ENCODE results near the gene C16orf74.
A peak's percentile ranks its signal among the peaks of the same experiment; 100 is the strongest.

DNA sequence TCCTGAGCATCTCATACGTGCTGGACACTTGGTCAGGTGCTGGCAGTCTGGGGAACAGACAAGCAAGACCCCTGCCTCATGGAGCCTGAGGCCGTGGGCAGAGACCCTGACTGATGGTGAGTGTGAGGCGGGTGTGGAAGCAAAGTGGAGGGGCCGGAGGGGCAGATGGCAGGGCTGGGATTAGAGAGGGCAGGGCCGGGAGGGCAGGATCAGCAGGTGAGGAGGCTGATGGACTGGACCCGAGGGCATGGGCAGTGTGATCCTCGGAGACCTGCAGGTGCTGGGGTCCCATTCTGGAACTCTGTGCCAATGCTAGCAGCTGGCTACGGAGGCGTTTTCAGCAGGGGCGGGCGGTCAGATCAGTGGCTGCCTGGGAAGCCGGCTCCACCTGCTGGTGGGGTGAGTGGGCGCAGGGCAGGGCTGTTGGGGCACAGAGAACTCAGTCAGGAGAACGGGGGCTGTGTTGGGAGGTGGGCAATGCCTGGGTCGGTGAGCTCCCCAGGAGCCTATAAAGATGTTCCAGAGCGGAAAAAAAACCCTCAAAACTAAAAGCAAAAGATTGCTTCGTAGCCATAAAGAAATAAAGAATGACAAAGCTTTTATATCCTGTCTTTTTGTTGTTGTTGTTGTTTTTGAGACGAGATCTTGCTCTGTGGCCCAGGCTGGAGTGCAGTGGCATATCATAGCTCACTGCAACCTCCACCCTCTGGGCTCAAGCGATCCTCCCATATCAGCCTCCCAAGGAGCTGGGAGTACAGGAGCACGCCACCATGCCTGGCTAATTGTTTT is 8.9 kb upstream of the C16orf74 start:
- no peak for TF ChIP-seq POLR2A (IDR thresholded peaks at IDR 0.05)
- TF ChIP-seq, protein P1, sequence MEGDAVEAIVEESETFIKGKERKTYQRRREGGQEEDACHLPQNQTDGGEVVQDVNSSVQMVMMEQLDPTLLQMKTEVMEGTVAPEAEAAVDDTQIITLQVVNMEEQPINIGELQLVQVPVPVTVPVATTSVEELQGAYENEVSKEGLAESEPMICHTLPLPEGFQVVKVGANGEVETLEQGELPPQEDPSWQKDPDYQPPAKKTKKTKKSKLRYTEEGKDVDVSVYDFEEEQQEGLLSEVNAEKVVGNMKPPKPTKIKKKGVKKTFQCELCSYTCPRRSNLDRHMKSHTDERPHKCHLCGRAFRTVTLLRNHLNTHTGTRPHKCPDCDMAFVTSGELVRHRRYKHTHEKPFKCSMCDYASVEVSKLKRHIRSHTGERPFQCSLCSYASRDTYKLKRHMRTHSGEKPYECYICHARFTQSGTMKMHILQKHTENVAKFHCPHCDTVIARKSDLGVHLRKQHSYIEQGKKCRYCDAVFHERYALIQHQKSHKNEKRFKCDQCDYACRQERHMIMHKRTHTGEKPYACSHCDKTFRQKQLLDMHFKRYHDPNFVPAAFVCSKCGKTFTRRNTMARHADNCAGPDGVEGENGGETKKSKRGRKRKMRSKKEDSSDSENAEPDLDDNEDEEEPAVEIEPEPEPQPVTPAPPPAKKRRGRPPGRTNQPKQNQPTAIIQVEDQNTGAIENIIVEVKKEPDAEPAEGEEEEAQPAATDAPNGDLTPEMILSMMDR (IDR thresholded peaks at IDR 0.05), result peak; percentile 51 to 64 (median 56)

All from Peyer's patch (tissue), 4 donors.